NCI-H2171 treated with DMSO at 0.1 percent for 48 hours (cell line): ENCODE results near the gene SEBOX.

Source experiments
- DNase-seq: peaks from one replicate; lab custom pipeline; 2025; lab: John Stamatoyannopoulos, UW

The SEBOX gene

GRCh38 chr17:28368306-28368831 is 3.4 kb upstream of the SEBOX start:
- no peak for DNase-seq

DNA sequence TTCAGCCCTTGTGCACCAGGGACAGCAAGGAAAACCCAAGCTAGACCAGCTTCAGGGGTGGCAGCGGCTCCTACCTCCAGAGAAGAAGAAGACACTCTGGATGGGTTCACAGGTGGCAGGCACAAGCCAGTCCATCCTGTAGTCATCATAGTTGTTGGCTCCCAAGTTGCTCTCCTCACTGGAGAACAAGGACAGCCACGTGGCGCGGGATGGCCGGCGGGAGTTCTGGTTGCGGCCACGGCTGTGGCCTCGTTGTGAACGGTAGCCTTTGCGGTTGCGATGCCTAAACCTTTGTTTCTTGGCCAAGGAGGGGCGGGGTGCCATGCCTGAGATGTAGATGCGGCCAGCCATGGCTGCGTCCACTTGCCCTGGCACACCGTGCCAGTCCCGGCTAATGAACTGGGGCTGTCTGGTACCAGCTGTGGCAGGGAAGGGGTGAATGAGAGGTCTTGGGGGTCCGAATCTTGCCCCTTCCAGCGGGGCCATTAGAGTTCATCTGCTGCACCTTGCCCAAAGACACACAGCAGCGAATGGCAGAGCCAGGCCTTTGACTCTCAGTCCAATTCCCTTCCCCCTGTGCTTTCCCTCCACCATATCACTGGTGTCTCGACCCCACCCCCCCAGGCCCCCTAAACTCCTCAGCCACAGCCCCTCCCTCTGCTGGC is 2.8 kb upstream of the SEBOX start:
- DNase-seq = no peak

GRCh38 chr17:28366605-28367004 is 1.6 kb upstream of the SEBOX start:
- no peak for DNase-seq

DNA sequence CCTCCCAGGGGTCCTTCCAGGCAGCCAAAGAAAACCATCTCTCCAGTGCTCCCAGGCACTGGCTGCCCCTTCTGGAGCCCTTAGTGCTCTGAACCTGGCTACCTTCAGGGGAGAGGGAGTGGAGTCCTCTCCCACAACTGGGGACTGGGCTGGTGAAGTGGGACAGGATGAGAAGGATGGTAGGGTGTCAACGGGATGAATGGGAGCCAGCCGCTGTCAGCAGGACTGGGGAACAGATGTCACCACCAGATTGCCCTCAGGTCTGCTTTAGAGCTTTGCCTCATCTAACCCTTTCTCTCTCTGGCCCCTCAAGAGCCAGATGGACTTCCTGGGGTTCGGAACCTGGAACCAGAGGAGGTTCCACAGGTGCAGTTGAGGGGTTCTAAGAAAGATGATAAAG is 488 bp upstream of the SEBOX start:
- peak; percentile 68 for DNase-seq

DNA sequence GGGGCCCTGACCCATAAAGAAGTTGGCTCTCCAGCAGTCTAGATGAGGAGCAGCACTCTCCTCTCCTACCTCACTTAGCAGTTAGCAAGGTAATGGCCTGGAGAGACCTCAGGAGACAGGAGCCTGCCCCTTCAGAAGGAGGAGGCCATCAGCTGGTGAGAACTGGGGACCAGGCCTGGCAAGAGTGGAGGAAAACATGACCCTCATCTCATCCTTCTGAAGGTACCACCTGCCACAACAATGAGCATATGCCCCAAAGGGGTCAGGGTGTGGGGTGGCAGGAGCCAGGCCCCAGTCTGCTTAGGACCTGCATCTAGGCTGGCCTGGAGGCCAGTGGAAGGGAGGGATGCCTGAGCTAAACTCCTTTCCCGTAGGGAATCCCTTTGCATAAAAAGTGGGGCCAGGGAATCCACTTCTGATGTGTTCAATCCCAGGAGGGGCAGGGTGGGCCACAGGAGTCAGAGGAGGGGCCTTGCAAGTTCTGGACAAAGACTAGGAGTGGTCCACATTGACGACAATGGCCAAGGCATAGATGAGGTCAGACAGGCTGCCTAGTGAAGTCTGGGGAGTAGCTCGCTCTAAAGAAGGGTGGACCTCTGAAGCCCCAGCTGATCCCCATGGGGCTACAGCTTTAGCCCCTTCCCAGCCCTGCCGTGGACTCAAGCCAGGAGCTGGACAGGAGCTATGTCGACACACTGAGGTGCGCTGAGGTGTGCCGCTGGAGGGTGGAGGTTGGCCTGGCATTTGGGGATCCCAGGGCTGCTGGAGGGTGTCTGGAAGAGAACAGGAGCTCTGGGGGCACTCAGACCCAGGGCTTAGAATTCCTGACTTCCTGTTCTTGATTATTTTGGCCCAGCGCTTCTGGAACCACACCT is 986 bp downstream of the SEBOX start:
- DNase-seq = no peak

DNA sequence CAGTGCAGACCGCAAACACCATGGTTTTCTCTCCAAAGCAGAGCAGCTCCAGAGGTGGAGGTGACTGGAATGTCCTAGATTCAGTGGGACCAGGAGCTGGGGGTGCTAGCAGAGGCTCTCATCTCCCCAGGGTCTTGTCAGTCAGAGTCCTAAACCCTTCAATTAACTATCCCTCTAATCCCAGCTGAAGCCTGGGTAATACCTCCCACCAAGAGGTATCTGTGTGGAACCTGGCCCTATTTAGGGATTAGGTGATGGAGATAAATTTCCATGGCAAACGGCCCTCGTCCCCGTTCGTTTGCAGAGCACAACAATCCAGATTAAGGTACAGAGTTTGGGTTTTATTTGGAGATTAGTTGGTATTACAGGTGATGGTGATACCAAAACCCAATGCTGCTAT is 1.8 kb downstream of the SEBOX start:
- DNase-seq = no peak

DNA sequence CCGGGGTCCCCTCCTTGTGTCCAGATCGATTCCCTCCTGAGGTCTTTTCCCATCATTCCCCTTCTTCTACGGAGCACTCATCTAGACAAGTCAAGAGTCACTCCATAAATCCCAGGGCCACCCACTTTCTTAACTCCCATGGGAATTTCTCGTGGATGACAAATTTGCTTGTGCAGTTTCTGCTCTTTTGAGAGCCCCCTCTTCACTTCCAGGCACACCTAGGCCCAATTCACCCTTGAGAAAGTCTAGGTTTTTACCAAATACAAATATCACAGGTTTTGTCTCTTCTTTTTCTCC is 7.2 kb downstream of the SEBOX start:
- DNase-seq = peak; percentile 77

DNA sequence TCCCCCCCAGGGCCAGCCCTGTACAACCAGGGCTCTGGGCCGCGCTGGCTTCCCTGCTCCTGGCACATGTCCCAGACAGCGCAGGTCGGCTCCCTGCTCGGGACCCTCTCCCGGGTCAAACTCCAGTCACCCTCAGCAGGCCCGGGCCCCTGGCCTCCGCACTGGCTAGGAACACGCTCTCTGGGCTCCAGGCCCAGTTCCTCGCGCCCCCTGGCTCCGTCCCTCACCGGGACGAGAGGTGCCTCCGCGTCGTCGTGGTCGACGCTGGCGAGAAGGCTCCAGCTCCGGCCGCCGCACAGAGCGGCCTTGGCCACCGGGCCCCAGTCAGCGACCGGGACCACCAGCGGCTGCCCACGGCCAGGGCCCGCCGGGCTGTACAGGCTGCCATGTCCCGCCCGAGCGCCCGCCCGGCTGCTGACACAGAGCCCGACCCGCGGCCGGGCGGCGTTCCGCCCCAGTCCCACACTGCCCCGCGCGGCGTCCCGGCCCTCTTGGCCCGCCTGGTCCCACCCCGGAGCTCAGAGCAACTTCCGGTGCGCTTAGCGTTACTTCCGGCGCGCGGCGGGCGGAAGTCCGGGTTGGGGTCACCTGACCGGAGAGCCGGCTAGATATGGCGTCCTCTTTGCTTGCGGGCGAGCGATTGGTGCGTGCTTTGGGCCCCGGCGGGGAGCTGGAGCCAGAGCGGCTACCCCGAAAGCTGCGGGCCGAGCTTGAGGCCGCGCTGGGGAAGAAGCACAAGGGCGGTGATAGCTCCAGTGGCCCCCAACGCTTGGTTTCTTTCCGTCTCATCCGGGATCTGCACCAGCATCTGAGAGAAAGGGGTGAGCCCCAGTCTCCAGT is 7.7 kb downstream of the SEBOX start, which contains the start of gene POLDIP2:
TSS of gene POLDIP2 (minus strand) at position 467 of the 840 bp plus-strand sequence. CDS start at position 388, 79 bp downstream.
- peak; percentile 96 for DNase-seq

- DNase-seq = no peak
Observed at GRCh38 chr17:28350271-28350670, 14.7 kb downstream of the SEBOX start.

- DNase-seq = no peak
Observed at GRCh38 chr17:28348979-28349378, 16.0 kb downstream of the SEBOX start.

DNA sequence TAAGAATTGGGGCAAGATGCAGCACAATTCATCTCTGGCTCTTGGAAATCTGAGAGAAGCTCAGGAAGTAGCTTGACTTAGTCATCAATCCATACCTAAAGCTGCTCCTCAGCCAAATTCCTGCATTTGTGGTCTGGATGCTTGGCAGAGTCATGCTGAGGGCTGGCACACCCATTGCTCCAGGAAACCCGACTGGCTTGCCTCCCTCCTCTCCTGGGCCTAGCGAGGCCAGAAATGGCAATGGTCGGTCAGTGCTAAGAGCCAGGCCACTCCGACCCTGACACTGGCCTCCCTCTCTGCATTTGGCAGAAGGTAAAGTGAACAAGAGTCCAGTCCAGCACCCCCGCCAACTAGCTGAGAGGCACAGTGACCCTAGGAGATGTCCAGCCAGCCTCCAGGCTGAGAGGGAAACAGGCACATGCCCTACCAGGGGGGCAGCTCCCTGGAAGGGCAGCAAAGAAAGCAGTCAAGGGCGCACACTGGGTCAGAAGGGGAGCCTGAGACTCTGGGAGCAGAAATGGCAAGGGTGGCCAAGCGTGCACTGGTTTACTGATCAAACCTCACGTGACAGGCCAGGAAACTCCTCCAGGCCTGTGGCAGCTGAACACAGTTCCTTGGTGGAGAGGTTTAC is 17.6 kb downstream of the SEBOX start:
- no peak for DNase-seq

GRCh38 chr17:28346746-28347246 is 18.2 kb downstream of the SEBOX start:
- no peak for DNase-seq

- DNase-seq = no peak
Observed at GRCh38 chr17:28346199-28346580, 18.8 kb downstream of the SEBOX start.

GRCh38 chr17:28345419-28346198 is 19.4 kb downstream of the SEBOX start:
- no peak for DNase-seq

- no peak for DNase-seq
Observed at GRCh38 chr17:28344435-28344901, 20.5 kb downstream of the SEBOX start.

DNA sequence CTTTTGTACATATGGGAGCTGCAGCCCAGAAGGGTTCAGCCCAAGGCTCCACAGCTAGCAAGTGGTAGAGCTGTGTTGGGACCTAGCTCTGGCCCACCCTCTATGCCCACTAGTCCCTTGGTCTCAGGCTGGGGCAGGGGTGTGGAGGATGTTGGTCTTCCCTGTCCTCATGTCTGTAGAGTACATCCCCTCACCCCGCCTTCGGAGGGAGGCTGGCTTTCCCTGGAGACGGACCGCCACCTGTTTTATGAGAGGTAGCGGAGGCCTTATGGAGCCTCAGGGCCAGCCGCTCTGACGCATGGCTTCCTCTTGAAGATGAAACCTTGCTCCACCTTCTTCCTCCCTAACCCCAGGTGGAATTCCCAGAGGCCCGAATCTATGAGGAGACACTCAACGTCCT is 21.0 kb downstream of the SEBOX start:
- no peak for DNase-seq

- DNase-seq = no peak
Observed at GRCh38 chr17:28343491-28343932, 21.5 kb downstream of the SEBOX start.

DNA sequence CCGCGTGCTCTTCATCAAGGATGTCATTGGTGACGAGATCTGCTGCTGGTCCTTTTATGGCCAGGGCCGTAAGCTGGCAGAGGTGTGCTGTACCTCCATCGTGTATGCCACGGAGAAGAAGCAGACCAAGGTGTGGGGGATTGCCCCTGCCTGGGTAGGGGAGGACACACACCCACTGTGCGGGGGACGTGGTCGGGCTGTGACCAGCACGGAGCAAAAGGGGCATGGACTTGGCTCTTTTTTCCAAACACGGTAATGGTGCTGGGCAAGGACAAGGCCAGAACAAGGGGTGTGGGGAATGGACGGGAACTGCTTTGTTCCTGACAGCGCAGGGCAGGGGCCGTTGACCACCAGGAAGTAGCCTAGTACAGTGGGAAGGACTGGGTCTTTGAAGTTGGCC is 22.7 kb downstream of the SEBOX start:
- DNase-seq = no peak

DNA sequence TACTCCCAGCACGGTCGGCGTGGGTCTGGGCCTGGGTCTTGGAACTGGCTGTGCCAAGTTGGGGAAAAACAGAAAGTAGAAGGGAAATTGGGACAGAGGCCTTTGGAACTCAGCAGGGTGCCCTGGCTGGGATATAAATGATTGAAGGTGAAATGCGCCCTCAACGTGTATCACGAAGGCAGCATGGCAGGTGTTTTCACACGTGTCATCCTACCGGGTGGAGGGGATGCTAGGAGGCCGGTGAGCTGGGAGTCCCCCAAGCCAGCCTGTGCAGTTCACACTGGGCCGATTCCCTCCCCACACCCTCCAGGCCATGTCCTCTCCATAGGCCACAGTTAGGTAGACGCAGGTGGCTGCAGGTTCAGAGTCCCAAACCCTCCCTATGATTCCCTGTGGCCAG is 23.5 kb downstream of the SEBOX start:
- DNase-seq = no peak

DNA sequence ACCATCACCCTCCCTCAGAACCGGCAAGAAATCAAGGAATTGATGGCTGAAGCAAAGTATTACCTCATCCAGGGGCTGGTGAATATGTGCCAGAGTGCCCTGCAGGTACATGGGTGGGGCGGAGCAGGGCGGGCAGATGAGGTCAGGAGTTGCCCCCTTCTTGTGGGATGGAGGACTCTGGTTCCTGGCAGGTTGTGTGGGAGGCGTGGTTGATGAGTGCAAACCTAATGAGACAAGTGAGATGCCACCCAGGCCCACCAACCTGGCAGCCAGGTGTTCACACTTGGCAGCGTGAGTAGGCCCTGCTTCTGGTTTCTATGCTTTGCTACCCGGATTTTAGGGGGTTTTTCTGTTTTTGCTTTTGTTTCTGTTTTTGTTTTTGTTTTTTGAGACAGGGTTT is 24.6 kb downstream of the SEBOX start:
- DNase-seq = no peak

- DNase-seq = no peak
Observed at GRCh38 chr17:28339431-28339830, 25.6 kb downstream of the SEBOX start.
